Measurements from ENCODE around the gene SSRP1. TPM values are rescaled to one million over a fixed set of nuclear protein-coding genes. Genes with fewer than 3 reads are reported as not detected.

The SSRP1 gene
- total and polyA plus RNA-seq, 9 of the 15 experiments (the other 6 are each of a cell fraction or from before 2014, with no cell fraction given), result 91.1 to 416 (median 245) TPM

DNA sequence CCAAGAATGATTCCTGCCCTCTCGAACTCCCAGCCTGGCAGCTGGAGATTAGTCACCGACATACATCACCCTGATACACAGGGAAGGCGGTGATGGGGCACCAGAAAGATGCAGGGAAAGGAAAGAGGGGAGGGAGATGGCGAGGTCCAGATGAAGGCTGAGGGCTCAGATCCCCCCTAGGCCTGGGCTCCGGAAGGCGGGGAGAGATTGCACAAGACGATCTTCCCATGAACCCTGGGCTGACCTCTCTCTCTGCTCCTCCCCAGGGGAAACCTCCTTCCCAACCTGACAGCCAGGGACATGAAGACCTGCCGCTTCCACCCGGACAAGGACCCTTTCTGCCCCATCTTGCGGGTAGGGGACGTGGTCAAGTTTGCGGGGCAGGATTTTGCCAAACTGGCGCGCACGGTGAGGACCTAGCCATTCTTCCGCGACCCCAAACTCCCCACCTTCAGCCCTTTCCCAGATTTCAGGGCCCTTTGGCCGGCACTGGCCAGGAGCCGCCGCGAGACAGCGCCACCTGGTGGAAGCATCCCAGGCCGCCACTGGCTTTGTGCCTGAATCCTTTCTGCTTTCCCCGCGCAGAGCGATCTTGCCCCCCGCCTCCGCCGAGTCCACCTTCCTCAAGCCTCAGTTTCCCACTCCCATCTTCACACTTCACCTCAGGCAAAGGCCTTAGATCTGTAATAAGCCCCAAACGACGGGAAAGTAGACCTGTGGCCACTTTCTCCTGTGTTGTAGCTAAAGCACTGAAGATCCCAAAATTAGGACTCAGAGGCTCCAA lies 14.0 kb upstream of the SSRP1 start (continued):
- TF ChIP-seq, protein P1, sequence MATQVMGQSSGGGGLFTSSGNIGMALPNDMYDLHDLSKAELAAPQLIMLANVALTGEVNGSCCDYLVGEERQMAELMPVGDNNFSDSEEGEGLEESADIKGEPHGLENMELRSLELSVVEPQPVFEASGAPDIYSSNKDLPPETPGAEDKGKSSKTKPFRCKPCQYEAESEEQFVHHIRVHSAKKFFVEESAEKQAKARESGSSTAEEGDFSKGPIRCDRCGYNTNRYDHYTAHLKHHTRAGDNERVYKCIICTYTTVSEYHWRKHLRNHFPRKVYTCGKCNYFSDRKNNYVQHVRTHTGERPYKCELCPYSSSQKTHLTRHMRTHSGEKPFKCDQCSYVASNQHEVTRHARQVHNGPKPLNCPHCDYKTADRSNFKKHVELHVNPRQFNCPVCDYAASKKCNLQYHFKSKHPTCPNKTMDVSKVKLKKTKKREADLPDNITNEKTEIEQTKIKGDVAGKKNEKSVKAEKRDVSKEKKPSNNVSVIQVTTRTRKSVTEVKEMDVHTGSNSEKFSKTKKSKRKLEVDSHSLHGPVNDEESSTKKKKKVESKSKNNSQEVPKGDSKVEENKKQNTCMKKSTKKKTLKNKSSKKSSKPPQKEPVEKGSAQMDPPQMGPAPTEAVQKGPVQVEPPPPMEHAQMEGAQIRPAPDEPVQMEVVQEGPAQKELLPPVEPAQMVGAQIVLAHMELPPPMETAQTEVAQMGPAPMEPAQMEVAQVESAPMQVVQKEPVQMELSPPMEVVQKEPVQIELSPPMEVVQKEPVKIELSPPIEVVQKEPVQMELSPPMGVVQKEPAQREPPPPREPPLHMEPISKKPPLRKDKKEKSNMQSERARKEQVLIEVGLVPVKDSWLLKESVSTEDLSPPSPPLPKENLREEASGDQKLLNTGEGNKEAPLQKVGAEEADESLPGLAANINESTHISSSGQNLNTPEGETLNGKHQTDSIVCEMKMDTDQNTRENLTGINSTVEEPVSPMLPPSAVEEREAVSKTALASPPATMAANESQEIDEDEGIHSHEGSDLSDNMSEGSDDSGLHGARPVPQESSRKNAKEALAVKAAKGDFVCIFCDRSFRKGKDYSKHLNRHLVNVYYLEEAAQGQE (IDR thresholded peaks at IDR 0.05; ENCODE audit: borderline replicate concordance), result peak; percentile 34; the same call in 1 of the 2 replicates
- TF ChIP-seq, protein P1 (CRISPR knock-in tag; IDR thresholded peaks at IDR 0.05; ENCODE audit: low read depth), result no peak
- TF ChIP-seq SMAD1 (IDR thresholded peaks at IDR 0.05; ENCODE audit: low read depth, low read length, partially characterized antibody), result no peak
- no peak for TF ChIP-seq KAT8 (IDR thresholded peaks at IDR 0.05; ENCODE audit: low read depth)
- no peak for TF ChIP-seq MNT (conservative IDR thresholded peaks at IDR 0.05)
- TF ChIP-seq FOXA1 (IDR thresholded peaks at IDR 0.05; ENCODE audit: borderline replicate concordance), result no peak
- TF ChIP-seq ZNF41 (CRISPR knock-in tag; conservative IDR thresholded peaks at IDR 0.05), result no peak
- TF ChIP-seq KLF1 (tag; IDR thresholded peaks at IDR 0.05), result no peak
- TF ChIP-seq ZNF3 (CRISPR knock-in tag; IDR thresholded peaks at IDR 0.05), result no peak
- no peak for TF ChIP-seq ZNF347 (CRISPR knock-in tag; IDR thresholded peaks at IDR 0.05; ENCODE audit: low read depth)
- TF ChIP-seq GABPA (tag; conservative IDR thresholded peaks at IDR 0.05; ENCODE audit: low read depth), result no peak
- no peak for TF ChIP-seq ATF1 (CRISPR knock-in tag; IDR thresholded peaks at IDR 0.05)
- TF ChIP-seq ATF1 (tag; IDR thresholded peaks at IDR 0.05), result no peak
- TF ChIP-seq MTA3 (IDR thresholded peaks at IDR 0.05; ENCODE audit: borderline replicate concordance), result no peak
- no peak for TF ChIP-seq CBFB (CRISPR knock-in tag; IDR thresholded peaks at IDR 0.05)
- no peak for TF ChIP-seq ERF (CRISPR knock-in tag; IDR thresholded peaks at IDR 0.05)
- TF ChIP-seq, protein P2, sequence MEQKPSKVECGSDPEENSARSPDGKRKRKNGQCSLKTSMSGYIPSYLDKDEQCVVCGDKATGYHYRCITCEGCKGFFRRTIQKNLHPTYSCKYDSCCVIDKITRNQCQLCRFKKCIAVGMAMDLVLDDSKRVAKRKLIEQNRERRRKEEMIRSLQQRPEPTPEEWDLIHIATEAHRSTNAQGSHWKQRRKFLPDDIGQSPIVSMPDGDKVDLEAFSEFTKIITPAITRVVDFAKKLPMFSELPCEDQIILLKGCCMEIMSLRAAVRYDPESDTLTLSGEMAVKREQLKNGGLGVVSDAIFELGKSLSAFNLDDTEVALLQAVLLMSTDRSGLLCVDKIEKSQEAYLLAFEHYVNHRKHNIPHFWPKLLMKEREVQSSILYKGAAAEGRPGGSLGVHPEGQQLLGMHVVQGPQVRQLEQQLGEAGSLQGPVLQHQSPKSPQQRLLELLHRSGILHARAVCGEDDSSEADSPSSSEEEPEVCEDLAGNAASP (IDR thresholded peaks at IDR 0.05), result no peak

Measured in K562 (cell line).